GM12865 (cell line): ENCODE measurements around the gene CDK13.
"Not testable (repeated sequence)": the region's sequence is repeated elsewhere in the genome, so short reads cannot be mapped to it uniquely, and the experiment has no call there.

Experiments
- DNase-seq: peaks from one replicate; pipeline ENCODE4 v3.0.0; 2010; ENCODE audit warnings: low read depth
- H3K4me3 ChIP-seq: 2 replicates; pipeline ENCODE4 v1.5.1; 2011; ENCODE audit warnings: mild to moderate bottlenecking, low read depth, low read length, control low read depth
- CTCF ChIP-seq: IDR thresholded peaks from 2 replicates; pipeline ENCODE4 v1.5.1; 2011; ENCODE audit warnings: low read length, control low read depth, low read depth, inconsistent platforms; ENCODE audit not compliant: insufficient read depth; ENCODE audit errors: missing control alignments

CDK13 gene

GRCh38 chr7:40102897-40103296 lies 152.8 kb downstream of the CDK13 start:
- no peak for DNase-seq
- no peak overlapping the region for H3K4me3 ChIP-seq
- no peak for TF ChIP-seq CTCF

- TF ChIP-seq CTCF, result no peak
- H3K4me3 ChIP-seq, result no peak overlapping the region
- DNase-seq, result no peak
Observed at GRCh38 chr7:40105879-40106473, 155.9 kb downstream of the CDK13 start.

GRCh38 chr7:40115936-40116335 lies 165.9 kb downstream of the CDK13 start:
- DNase-seq, result no peak
- H3K4me3 ChIP-seq, result no peak overlapping the region
- no peak for TF ChIP-seq CTCF

- H3K4me3 ChIP-seq, DNase-seq: not testable (repeated sequence)
Observed at GRCh38 chr7:40117199-40117598, 167.1 kb downstream of the CDK13 start.

- not testable (repeated sequence) for DNase-seq, H3K4me3 ChIP-seq
Observed at GRCh38 chr7:40118201-40118600, 168.1 kb downstream of the CDK13 start.

- no peak for DNase-seq
- no peak for TF ChIP-seq CTCF
- no peak overlapping the region for H3K4me3 ChIP-seq
Observed at GRCh38 chr7:40120020-40120419, 170.0 kb downstream of the CDK13 start.

- not testable (repeated sequence) for H3K4me3 ChIP-seq, DNase-seq
Observed at GRCh38 chr7:40122100-40122939, 172.3 kb downstream of the CDK13 start.

- DNase-seq, result no peak
- H3K4me3 ChIP-seq, result no peak overlapping the region
- TF ChIP-seq CTCF, result no peak
Observed at GRCh38 chr7:40122940-40123254, 172.8 kb downstream of the CDK13 start.
